HCT116 (cell line): ENCODE data around the gene CYSRT1. TPM values are rescaled to one million over a fixed set of nuclear protein-coding genes. Genes with fewer than 3 reads are reported as not detected.

Source experiments
- ATAC-seq: fragments of 200-7000 bp; cut with Tn5 transposase; 2 replicates; pipeline ENCODE4 v1.9.1; 2020; ENCODE audit warnings: mild to moderate bottlenecking, moderate library complexity
- BruUV-seq: library from RNA; stranded (reverse); fragments of 400-500 nt; replicated peaks from 2 replicates; lab custom pipeline; 2021; lab: Mats Ljungman, UMichigan
- CTCF ChIA-PET: fragments of 300-600 bp; sonication (Branson Sonifier 250); formaldehyde crosslinking; loops from one replicate; lab custom pipeline; 2021; ENCODE audit warnings: antibody characterized with exemption; lab: Charles Lee
- POLR2A ChIA-PET: fragments of 300-600, 350-600 bp; sonication (Branson Sonifier 250); formaldehyde crosslinking; loops from one replicate; lab custom pipeline; 2021; ENCODE audit warnings: antibody characterized with exemption; lab: Charles Lee
- RAD21 ChIA-PET, 2 experiments: fragments of 300-600 bp; sonication (Branson Sonifier 250); formaldehyde crosslinking; loops; one replicate each; lab custom pipeline; 2023; ENCODE audit warnings: low total read pairs in 2 of 2; ENCODE audit not compliant: uncharacterized antibody in 2 of 2, unreplicated experiment in 2 of 2, low non-redundant PET in 1 of 2; lab: Charles Lee
- DNase-seq: peaks from one replicate; pipeline ENCODE4 v3.0.0-alpha.2; 2010; ENCODE audit warnings: low read depth, low spot score
- H2AFZ ChIP-seq: fragments of 200-600 bp; shearing (Covaris generic), sonication (generic); 2 replicates; pipeline ENCODE4 v1.6.1; 2017; ENCODE audit warnings: low read depth, mixed run types, mixed read lengths, antibody characterized with exemption, low read length; ENCODE audit not compliant: poor library complexity, severe bottlenecking
- H3K27ac ChIP-seq: 2 replicates; pipeline ENCODE4 v1.5.1; 2012; ENCODE audit warnings: low read depth, low read length
- H3K27me3 ChIP-seq: fragments of 200-600 bp; sonication (generic); 2 replicates; pipeline ENCODE4 v1.6.1; 2016; ENCODE audit warnings: mixed run types, low read length, mixed read lengths; ENCODE audit not compliant: insufficient read depth
- H3K36me3 ChIP-seq, 2 experiments: fragments of 200-500 bp in 1 of 2; fragments of 200-600 bp in 1 of 2; sonication (Bioruptor generic) in 1 of 2; sonication (generic) in 1 of 2; 2 replicates each; pipeline versions ENCODE4 v1.5.1 to v1.6.1; 2014 to 2016; ENCODE audit warnings: low read length in 2 of 2, inconsistent platforms in 1 of 2, mixed read lengths in 1 of 2, mixed run types in 1 of 2; ENCODE audit not compliant: insufficient read depth in 2 of 2, control insufficient read depth in 1 of 2
- H3K4me1 ChIP-seq, 2 experiments: fragments of 200-600 bp in 1 of 2; sonication (generic) in 1 of 2; 2 replicates each; pipeline versions ENCODE4 v1.5.1 to v1.6.1; 2012 to 2017; ENCODE audit warnings: low read length in 2 of 2, inconsistent platforms in 1 of 2, mild to moderate bottlenecking in 1 of 2, mixed read lengths in 1 of 2, mixed run types in 1 of 2, moderate library complexity in 1 of 2; ENCODE audit not compliant: insufficient read depth in 2 of 2, control insufficient read depth in 1 of 2
- H3K4me2 ChIP-seq: fragments of 200-600 bp; sonication (generic); 2 replicates; pipeline ENCODE4 v1.6.1; 2017; ENCODE audit warnings: mixed run types, low read length, mixed read lengths
- H3K4me3 ChIP-seq, 2 experiments: fragments of 200-600 bp in 1 of 2; sonication (generic) in 1 of 2; replicated peaks in 1 of 2; 2 replicates each; pipeline ENCODE4 v1.5.1; 2011 to 2016; ENCODE audit warnings: low read length in 2 of 2, control low read depth in 1 of 2, low read depth in 1 of 2, mild to moderate bottlenecking in 1 of 2, mixed read lengths in 1 of 2, mixed run types in 1 of 2
- H3K79me2 ChIP-seq: fragments of 200-600 bp; sonication (generic); 2 replicates; pipeline ENCODE4 v1.6.1; 2017; ENCODE audit warnings: mild to moderate bottlenecking, mixed run types, low read length, moderate library complexity, mixed read lengths; ENCODE audit not compliant: insufficient read depth
- H3K9ac ChIP-seq: fragments of 200-600 bp; sonication (generic); 2 replicates; pipeline ENCODE4 v1.6.1; 2016; ENCODE audit warnings: low read length, mixed read lengths
- H3K9me2 ChIP-seq: fragments of 200-600 bp; sonication (generic), shearing (Covaris generic); 2 replicates; pipeline ENCODE4 v1.6.1; 2017; ENCODE audit warnings: mixed run types, mild to moderate bottlenecking, moderate library complexity; ENCODE audit not compliant: insufficient read depth
- H3K9me3 ChIP-seq, 2 experiments: fragments of 200-500 bp in 1 of 2; fragments of 200-600 bp in 1 of 2; sonication (Bioruptor generic) in 1 of 2; sonication (generic) in 1 of 2; 2 replicates each; pipeline ENCODE4 v1.6.1; 2014 to 2017; ENCODE audit warnings: low read length in 2 of 2, mixed read lengths in 2 of 2, inconsistent platforms in 1 of 2, low read depth in 1 of 2, mild to moderate bottlenecking in 1 of 2, mixed run types in 1 of 2, moderate library complexity in 1 of 2; ENCODE audit not compliant: control insufficient read depth in 1 of 2, insufficient read depth in 1 of 2
- H4K20me1 ChIP-seq: fragments of 200-600 bp; sonication (generic), shearing (Covaris generic); 2 replicates; pipeline ENCODE4 v1.6.1; 2017; ENCODE audit warnings: mixed run types, mild to moderate bottlenecking, moderate library complexity; ENCODE audit not compliant: insufficient read depth
- CBX3 ChIP-seq: IDR thresholded peaks from 2 replicates; pipeline ENCODE4 v1.6.1; 2012; ENCODE audit warnings: low read depth
- ELF1 ChIP-seq: IDR thresholded peaks from 2 replicates; pipeline ENCODE4 v1.6.1; 2012; ENCODE audit warnings: low read depth, borderline replicate concordance
- POLR2A ChIP-seq: IDR thresholded peaks from 2 replicates; pipeline ENCODE4 v1.7.0; 2011; ENCODE audit warnings: borderline replicate concordance; ENCODE audit not compliant: insufficient read depth, insufficient read length; ENCODE audit errors: extremely low read depth
- POLR2AphosphoS5 ChIP-seq: IDR thresholded peaks from 2 replicates; pipeline ENCODE4 v1.6.1; 2011; ENCODE audit warnings: mild to moderate bottlenecking, low read depth, low read length, moderate library complexity
- SIN3A ChIP-seq: IDR thresholded peaks from 2 replicates; pipeline ENCODE4 v1.6.1; 2012; ENCODE audit warnings: low read depth
- SP1 ChIP-seq: IDR thresholded peaks from 2 replicates; pipeline ENCODE4 v1.6.1; 2012; ENCODE audit warnings: low read depth
- ZFX ChIP-seq: fragments of 450-650 bp; IDR thresholded peaks from 2 replicates; pipeline ENCODE4 v1.6.1; 2017
- ZNF274 ChIP-seq: fragments of 200-500 bp; sonication (Bioruptor generic); IDR thresholded peaks from 2 replicates; pipeline ENCODE4 v1.6.1; 2014; ENCODE audit warnings: mild to moderate bottlenecking, low read depth, low read length, inconsistent platforms
- intact Hi-C: fragments of 100-400 bp; cut with micrococcal nuclease; formaldehyde crosslinking; loops from 2 replicates; pipeline ENCODE4 v1.10.0; 2022
- total RNA-seq: library from RNA; stranded (reverse); gene quantifications from one replicate; pipeline ENCODE4 v1.2.1, GENCODE V29; 2021; ENCODE audit not compliant: unreplicated experiment
- TF ChIP-seq, protein P1 (sequence below): IDR thresholded peaks from 2 replicates; pipeline ENCODE4 v1.6.1; 2012; ENCODE audit warnings: low read depth
- TF ChIP-seq, protein P2 (sequence below): IDR thresholded peaks from 2 replicates; pipeline ENCODE4 v1.6.1; 2012
- TF ChIP-seq, protein P3 (sequence below): IDR thresholded peaks from 2 replicates; pipeline ENCODE4 v1.6.1; 2011; ENCODE audit warnings: mild to moderate bottlenecking, low read length, moderate library complexity; ENCODE audit not compliant: insufficient replicate concordance; ENCODE audit errors: extremely low read depth

CYSRT1 gene
- total RNA-seq, 1 experiment from 2014 or later, result 4.3 TPM

DNA sequence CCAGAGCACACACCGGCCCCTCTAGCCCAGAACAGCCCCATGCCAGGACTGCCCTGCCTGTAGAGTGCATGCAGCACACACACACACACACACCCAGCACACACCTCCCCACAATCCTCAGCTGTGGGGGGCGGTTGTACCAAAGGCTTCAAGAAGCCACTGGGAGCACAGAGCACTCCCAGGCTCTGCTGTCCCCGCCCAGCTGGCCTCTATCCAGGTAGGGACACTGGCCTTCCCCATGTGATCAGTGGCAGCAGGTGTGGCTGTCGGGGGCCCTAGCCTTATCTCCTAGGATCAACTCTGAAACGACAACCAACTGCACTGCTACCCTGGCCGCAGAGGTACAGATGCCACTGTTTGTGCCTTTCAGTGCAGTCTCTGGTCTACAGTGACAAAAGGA is 38.6 kb upstream of the CYSRT1 start (continued):
- TF ChIP-seq, protein P1, sequence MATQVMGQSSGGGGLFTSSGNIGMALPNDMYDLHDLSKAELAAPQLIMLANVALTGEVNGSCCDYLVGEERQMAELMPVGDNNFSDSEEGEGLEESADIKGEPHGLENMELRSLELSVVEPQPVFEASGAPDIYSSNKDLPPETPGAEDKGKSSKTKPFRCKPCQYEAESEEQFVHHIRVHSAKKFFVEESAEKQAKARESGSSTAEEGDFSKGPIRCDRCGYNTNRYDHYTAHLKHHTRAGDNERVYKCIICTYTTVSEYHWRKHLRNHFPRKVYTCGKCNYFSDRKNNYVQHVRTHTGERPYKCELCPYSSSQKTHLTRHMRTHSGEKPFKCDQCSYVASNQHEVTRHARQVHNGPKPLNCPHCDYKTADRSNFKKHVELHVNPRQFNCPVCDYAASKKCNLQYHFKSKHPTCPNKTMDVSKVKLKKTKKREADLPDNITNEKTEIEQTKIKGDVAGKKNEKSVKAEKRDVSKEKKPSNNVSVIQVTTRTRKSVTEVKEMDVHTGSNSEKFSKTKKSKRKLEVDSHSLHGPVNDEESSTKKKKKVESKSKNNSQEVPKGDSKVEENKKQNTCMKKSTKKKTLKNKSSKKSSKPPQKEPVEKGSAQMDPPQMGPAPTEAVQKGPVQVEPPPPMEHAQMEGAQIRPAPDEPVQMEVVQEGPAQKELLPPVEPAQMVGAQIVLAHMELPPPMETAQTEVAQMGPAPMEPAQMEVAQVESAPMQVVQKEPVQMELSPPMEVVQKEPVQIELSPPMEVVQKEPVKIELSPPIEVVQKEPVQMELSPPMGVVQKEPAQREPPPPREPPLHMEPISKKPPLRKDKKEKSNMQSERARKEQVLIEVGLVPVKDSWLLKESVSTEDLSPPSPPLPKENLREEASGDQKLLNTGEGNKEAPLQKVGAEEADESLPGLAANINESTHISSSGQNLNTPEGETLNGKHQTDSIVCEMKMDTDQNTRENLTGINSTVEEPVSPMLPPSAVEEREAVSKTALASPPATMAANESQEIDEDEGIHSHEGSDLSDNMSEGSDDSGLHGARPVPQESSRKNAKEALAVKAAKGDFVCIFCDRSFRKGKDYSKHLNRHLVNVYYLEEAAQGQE, result no peak
- TF ChIP-seq, protein P2, sequence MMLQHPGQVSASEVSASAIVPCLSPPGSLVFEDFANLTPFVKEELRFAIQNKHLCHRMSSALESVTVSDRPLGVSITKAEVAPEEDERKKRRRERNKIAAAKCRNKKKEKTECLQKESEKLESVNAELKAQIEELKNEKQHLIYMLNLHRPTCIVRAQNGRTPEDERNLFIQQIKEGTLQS, result no peak
- TF ChIP-seq ELF1 (no peak), POLR2A (no peak), POLR2AphosphoS5 (no peak)

DNA sequence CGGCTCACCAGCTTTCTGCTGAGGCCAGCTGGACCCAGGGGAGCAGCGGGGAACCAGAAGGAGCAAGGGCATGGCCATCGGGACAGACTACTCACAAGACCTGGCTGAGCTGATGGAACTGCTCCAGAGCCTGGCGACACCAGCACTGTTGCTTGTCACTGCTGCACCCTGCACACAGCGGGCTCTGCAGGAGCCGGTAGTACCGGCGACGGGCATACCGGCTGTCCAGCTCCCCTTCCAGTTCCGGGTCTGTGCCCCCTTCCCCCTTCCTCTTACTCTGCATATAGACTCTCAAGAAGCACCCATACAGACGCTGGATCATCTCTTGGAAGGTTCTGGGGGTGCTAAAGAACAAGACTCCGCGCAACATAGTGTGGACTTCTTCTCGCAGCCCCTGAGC is 37.6 kb upstream of the CYSRT1 start:
- H3K4me3 ChIP-seq, result peak overlapping the region; percentile 98 to 100
- ATAC-seq, result no peak
- peak overlapping the region; percentile 94 for H3K9ac ChIP-seq
- H2AFZ ChIP-seq, result no peak overlapping the region
- H3K4me2 ChIP-seq, result peak overlapping the region; percentile 98
- ChIA-PET CTCF (no interaction called here), POLR2A (interaction anchor here (0.6 to 3.5 kb wide), 4 partner anchors 11 to 54 kb away, joined by 3 to 20 read pairs (median 8); partner anchors contain the start of gene TUBB4B), RAD21 (no interaction called here)
- no peaks in the 10 kb centered on the region for H3K9me2 ChIP-seq
- no peaks in the 10 kb centered on the region for H3K9me3 ChIP-seq
- H3K4me1 ChIP-seq, result peaks cover 16 to 33% of the 10 kb centered on the region in 2 experiments
- H4K20me1 ChIP-seq, result no peaks in the 10 kb centered on the region
- no peak for DNase-seq
- peaks cover 0 to 23% of the 10 kb centered on the region in 2 experiments; a peak in 1 of 4 replicates for H3K36me3 ChIP-seq
- no peak overlapping the region for H3K27ac ChIP-seq
- peaks cover 52% of the 10 kb centered on the region for H3K79me2 ChIP-seq
- BruUV-seq, result no TSS peak
- intact Hi-C loops, result loop anchor here (5.0 kb wide), 1 partner anchor 40 kb away; the partner anchor contains the start of genes CYSRT1 and RNF224
- TF ChIP-seq CBX3 (no peak), ZNF274 (no peak), SIN3A (no peak), SP1 (no peak), POLR2A (no peak), ELF1 (no peak), ZFX (no peak)
- TF ChIP-seq, protein P2, result no peak
- TF ChIP-seq, protein P3, sequence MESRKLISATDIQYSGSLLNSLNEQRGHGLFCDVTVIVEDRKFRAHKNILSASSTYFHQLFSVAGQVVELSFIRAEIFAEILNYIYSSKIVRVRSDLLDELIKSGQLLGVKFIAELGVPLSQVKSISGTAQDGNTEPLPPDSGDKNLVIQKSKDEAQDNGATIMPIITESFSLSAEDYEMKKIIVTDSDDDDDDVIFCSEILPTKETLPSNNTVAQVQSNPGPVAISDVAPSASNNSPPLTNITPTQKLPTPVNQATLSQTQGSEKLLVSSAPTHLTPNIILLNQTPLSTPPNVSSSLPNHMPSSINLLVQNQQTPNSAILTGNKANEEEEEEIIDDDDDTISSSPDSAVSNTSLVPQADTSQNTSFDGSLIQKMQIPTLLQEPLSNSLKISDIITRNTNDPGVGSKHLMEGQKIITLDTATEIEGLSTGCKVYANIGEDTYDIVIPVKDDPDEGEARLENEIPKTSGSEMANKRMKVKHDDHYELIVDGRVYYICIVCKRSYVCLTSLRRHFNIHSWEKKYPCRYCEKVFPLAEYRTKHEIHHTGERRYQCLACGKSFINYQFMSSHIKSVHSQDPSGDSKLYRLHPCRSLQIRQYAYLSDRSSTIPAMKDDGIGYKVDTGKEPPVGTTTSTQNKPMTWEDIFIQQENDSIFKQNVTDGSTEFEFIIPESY, result no peak
- no peaks in the 10 kb centered on the region for H3K27me3 ChIP-seq
